Activated naive CD4-positive, alpha-beta T cell (primary cell): ENCODE results near the gene RTL10.

Experiments used
- DNase-seq, 4 experiments: peaks; one replicate each; lab custom pipeline; 2025; lab: John Stamatoyannopoulos, UW

Gene RTL10

GRCh38 chr22:19875531-19876313, 21.0 kb upstream of the RTL10 start:
- no peak for DNase-seq

GRCh38 chr22:19875061-19875530, 20.4 kb upstream of the RTL10 start:
- DNase-seq: no peak

GRCh38 chr22:19874307-19875060, 19.8 kb upstream of the RTL10 start:
- DNase-seq: peak in 2 of 4 experiments; percentile 25 to 47

GRCh38 chr22:19873960-19874306, 19.3 kb upstream of the RTL10 start:
- no peak for DNase-seq

GRCh38 chr22:19873138-19873959, 18.7 kb upstream of the RTL10 start:
- DNase-seq: no peak

GRCh38 chr22:19872779-19873137, 18.1 kb upstream of the RTL10 start:
- no peak for DNase-seq

GRCh38 chr22:19871845-19872778, 17.4 kb upstream of the RTL10 start:
- DNase-seq: no peak

GRCh38 chr22:19871023-19871844, 16.6 kb upstream of the RTL10 start:
- no peak for DNase-seq

GRCh38 chr22:19870153-19871022, 15.7 kb upstream of the RTL10 start:
- no peak for DNase-seq

GRCh38 chr22:19869497-19870152, 15.0 kb upstream of the RTL10 start:
- DNase-seq: no peak

GRCh38 chr22:19868773-19869471, 14.2 kb upstream of the RTL10 start:
- no peak for DNase-seq

- DNase-seq: no peak
Observed at GRCh38 chr22:19868333-19868732, 13.7 kb upstream of the RTL10 start.

- no peak for DNase-seq
Observed at GRCh38 chr22:19867617-19868016, 12.9 kb upstream of the RTL10 start.

- DNase-seq: no peak
Observed at GRCh38 chr22:19866665-19867009, 12.0 kb upstream of the RTL10 start.

GRCh38 chr22:19865141-19865829, 10.6 kb upstream of the RTL10 start:
- no peak for DNase-seq

GRCh38 chr22:19864538-19865106, 9.9 kb upstream of the RTL10 start:
- DNase-seq: no peak

- no peak for DNase-seq
Observed at GRCh38 chr22:19863571-19863970, 8.9 kb upstream of the RTL10 start.
